K562 (cell line): ENCODE results near the gene EPHB6. TPM values are rescaled to one million over a fixed set of nuclear protein-coding genes. Genes with fewer than 3 reads are reported as not detected.

Experiments used
- FOXM1 ChIP-seq, 2 experiments: fragments of 450-650 bp in 1 of 2; sonication (generic) in 1 of 2; formaldehyde crosslinking in 1 of 2; IDR thresholded peaks; 2 replicates each; pipeline versions ENCODE4 v1.6.1 to v1.9.0; 2017 to 2022; ENCODE audit warnings: low read depth in 2 of 2, mild to moderate bottlenecking in 2 of 2, missing genetic modification reagents in 1 of 2, moderate library complexity in 1 of 2
- LCOR ChIP-seq: sonication (generic); formaldehyde crosslinking; IDR thresholded peaks from 2 replicates; pipeline ENCODE4 v1.8.0; 2022; ENCODE audit warnings: mild to moderate bottlenecking, missing genetic modification reagents
- SAFB2 ChIP-seq: fragments of 200-400 bp; formaldehyde crosslinking; IDR thresholded peaks from 2 replicates; pipeline ENCODE4 v1.6.1; 2018; ENCODE audit warnings: borderline replicate concordance, low read length, low read depth, moderate library complexity; ENCODE audit not compliant: severe bottlenecking
- SMAD4 ChIP-seq: fragments of 250-450 bp; sonication (Bioruptor Pico); conservative IDR thresholded peaks from 2 replicates; pipeline ENCODE4 v1.8.0; 2021; ENCODE audit warnings: inconsistent platforms, mild to moderate bottlenecking, moderate library complexity
- SP1 ChIP-seq: sonication (generic); formaldehyde crosslinking; IDR thresholded peaks from 2 replicates; pipeline ENCODE4 v1.8.1; 2022; ENCODE audit warnings: mild to moderate bottlenecking, missing genetic modification reagents
- ZNF644 ChIP-seq: fragments of 200-800 bp; sonication (Bioruptor generic); IDR thresholded peaks from 2 replicates; pipeline ENCODE4 v1.6.1; 2016; ENCODE audit warnings: low read depth, missing genetic modification characterization, missing compliant biosample characterization
- polyA plus RNA-seq, 8 experiments: library from polyadenylated mRNA; depleted of rRNA in 4 of 8; stranded (reverse) in 5 of 8; unstranded in 3 of 8; fragments of >200 nt; fragmentation: Nextera tagmentation in 2 of 8; fragmentation: Illumina TruSeq in 1 of 8; extraction: Ambion mirVana in 2 of 8; extraction: Trizol in 1 of 8; gene quantifications; 2 replicates each; pipeline versions ENCODE4 v1.2.1 to v1.2.3, GENCODE V29; 2011 to 2014; ENCODE audit warnings: inconsistent platforms in 1 of 8, missing spikeins in 1 of 8
- total RNA-seq, 7 experiments: library from RNA; depleted of rRNA in 6 of 7; stranded (reverse); fragments of >200 nt in 6 of 7; fragmentation: Illumina TruSeq in 2 of 7; extraction: Trizol in 2 of 7; gene quantifications; 2 replicates each; pipeline versions ENCODE4 v1.2.1 to v1.2.3, GENCODE V29; 2011 to 2021; ENCODE audit warnings: low replicate concordance in 1 of 7
- TF ChIP-seq, protein P1 (sequence below): sonication (generic); formaldehyde crosslinking; IDR thresholded peaks from 2 replicates; pipeline ENCODE4 v1.8.0; 2022; ENCODE audit warnings: missing genetic modification reagents, mild to moderate bottlenecking, moderate library complexity, borderline replicate concordance
- TF ChIP-seq, protein P2 (sequence below), 2 experiments: fragments of 450-650 bp; IDR thresholded peaks; 2 replicates each; pipeline ENCODE4 v1.6.1; 2016
- TF ChIP-seq, protein P3 (sequence below), 2 experiments: fragments of 200-800 bp in 1 of 2; sonication (Bioruptor generic) in 1 of 2; sonication (generic) in 1 of 2; formaldehyde crosslinking in 1 of 2; IDR thresholded peaks in 1 of 2; conservative IDR thresholded peaks in 1 of 2; 2 replicates each; pipeline versions ENCODE4 v1.5.0 to v1.6.1; 2016 to 2020; ENCODE audit warnings: missing compliant biosample characterization in 1 of 2, missing genetic modification characterization in 1 of 2, missing genetic modification reagents in 1 of 2

The EPHB6 gene
- total and polyA plus RNA-seq, 9 of the 15 experiments (the other 6 are each of a cell fraction or from before 2014, with no cell fraction given) = 1.4 to 123 (median 7.6) TPM

DNA sequence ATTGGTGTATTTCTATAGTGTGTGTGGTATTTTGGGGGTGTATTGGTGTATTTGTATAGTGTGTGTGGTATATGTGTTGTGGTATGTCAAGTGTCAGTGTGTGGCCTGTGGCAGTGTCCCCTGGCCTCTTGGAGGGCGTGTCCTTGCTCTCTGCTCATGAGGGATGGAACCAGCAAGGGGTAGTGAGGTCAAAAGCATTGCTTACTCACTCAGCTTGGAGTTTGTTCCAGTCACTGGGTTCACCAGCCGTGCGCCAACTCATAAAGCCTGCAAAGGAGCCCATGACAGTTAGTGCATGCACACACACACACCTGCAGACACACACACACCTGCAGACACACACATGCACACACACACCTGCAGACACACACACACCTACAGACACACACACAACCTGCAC, 34.9 kb downstream of the EPHB6 start (continued):
- TF ChIP-seq, protein P1, sequence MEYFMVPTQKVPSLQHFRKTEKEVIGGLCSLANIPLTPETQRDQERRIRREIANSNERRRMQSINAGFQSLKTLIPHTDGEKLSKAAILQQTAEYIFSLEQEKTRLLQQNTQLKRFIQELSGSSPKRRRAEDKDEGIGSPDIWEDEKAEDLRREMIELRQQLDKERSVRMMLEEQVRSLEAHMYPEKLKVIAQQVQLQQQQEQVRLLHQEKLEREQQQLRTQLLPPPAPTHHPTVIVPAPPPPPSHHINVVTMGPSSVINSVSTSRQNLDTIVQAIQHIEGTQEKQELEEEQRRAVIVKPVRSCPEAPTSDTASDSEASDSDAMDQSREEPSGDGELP (CRISPR knock-in tag) = no peak
- TF ChIP-seq LCOR (CRISPR knock-in tag) (no peak), SMAD4 (CRISPR knock-in tag) (no peak), SAFB2 (no peak), SP1 (CRISPR knock-in tag) (no peak), ZNF644 (tag) (no peak), FOXM1 (IDR thresholded peaks at IDR 0.05; ENCODE audit: low read depth) (no peak), FOXM1 (CRISPR knock-in tag; IDR thresholded peaks at IDR 0.05; ENCODE audit: low read depth) (no peak)
- TF ChIP-seq, protein P2, sequence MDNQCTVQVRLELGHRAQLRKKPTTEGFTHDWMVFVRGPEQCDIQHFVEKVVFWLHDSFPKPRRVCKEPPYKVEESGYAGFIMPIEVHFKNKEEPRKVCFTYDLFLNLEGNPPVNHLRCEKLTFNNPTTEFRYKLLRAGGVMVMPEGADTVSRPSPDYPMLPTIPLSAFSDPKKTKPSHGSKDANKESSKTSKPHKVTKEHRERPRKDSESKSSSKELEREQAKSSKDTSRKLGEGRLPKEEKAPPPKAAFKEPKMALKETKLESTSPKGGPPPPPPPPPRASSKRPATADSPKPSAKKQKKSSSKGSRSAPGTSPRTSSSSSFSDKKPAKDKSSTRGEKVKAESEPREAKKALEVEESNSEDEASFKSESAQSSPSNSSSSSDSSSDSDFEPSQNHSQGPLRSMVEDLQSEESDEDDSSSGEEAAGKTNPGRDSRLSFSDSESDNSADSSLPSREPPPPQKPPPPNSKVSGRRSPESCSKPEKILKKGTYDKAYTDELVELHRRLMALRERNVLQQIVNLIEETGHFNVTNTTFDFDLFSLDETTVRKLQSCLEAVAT (IDR thresholded peaks at IDR 0.05) = no peak
- TF ChIP-seq, protein P3, sequence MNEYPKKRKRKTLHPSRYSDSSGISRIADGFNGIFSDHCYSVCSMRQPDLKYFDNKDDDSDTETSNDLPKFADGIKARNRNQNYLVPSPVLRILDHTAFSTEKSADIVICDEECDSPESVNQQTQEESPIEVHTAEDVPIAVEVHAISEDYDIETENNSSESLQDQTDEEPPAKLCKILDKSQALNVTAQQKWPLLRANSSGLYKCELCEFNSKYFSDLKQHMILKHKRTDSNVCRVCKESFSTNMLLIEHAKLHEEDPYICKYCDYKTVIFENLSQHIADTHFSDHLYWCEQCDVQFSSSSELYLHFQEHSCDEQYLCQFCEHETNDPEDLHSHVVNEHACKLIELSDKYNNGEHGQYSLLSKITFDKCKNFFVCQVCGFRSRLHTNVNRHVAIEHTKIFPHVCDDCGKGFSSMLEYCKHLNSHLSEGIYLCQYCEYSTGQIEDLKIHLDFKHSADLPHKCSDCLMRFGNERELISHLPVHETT (CRISPR knock-in tag; conservative IDR thresholded peaks at IDR 0.05 in 1 of 2, IDR thresholded peaks at IDR 0.05 in 1 of 2) = no peak
